Measurements from ENCODE around the gene FOXL3.

DNA sequence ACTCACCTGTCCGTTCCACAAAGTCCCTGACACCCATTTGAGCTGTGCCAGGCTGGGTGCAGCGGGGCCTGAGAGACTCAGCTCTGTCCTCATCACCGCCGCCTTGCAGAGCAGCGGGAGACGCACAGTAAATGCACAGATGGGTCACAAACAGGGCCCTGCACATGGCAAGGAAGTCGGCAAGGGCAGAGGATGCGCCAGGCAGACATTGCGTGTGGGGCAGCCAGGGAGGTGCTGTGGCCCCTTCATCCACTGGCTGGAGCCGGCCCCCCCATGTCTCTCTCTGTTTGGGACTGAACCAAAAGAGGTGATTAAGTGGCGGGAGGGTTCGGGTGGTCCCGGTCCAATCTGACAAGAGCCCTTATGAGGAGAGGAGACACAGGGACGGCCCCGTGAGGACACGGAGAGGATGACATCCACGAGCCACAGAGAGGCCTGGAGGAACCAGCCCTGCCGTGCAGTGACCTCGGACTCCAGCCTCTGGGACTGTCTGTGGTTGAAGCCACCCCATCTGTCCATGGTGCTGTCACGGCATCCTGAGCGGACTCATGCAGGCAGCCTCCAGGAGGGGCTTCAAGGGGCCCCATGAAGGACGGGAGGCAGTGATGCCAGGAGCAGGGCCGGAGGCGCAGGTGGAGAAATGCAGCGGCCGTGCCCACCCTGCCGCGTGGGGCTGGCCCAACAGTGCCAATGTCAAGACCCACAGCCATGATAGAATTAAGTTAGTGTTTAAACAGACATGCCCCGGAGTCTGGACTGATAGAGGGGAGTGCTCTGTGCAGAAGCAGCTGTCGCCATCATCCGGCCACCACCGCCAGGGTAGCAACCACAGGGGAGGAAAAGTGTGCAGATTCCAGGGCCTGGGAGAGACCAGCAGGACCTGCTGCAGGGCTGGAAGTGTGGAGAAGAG is 28.4 kb upstream of the FOXL3 start:
- TF ChIP-seq, protein P1, sequence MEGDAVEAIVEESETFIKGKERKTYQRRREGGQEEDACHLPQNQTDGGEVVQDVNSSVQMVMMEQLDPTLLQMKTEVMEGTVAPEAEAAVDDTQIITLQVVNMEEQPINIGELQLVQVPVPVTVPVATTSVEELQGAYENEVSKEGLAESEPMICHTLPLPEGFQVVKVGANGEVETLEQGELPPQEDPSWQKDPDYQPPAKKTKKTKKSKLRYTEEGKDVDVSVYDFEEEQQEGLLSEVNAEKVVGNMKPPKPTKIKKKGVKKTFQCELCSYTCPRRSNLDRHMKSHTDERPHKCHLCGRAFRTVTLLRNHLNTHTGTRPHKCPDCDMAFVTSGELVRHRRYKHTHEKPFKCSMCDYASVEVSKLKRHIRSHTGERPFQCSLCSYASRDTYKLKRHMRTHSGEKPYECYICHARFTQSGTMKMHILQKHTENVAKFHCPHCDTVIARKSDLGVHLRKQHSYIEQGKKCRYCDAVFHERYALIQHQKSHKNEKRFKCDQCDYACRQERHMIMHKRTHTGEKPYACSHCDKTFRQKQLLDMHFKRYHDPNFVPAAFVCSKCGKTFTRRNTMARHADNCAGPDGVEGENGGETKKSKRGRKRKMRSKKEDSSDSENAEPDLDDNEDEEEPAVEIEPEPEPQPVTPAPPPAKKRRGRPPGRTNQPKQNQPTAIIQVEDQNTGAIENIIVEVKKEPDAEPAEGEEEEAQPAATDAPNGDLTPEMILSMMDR (IDR thresholded peaks at IDR 0.05 in 4 of 5, conservative IDR thresholded peaks at IDR 0.05 in 1 of 5): no peak
- TF ChIP-seq POLR2A (IDR thresholded peaks at IDR 0.05): no peak
